ENCODE data around the gene LDLR. TPM values are rescaled to one million over a fixed set of nuclear protein-coding genes. Genes with fewer than 3 reads are reported as not detected.

Gene LDLR
- total RNA-seq, 3 donors from 2014 or later, result 83.9 to 147 (median 116) TPM

- Histone ChIP-seq H3K36me3 (ENCODE audit: low read depth) (peaks cover 14% of the 10 kb centered on the region), H3K4me3 (no peak overlapping the region), H3K9me3 (no peaks in the 10 kb centered on the region), H3K4me1 (ENCODE audit: low read depth) (no peaks in the 10 kb centered on the region)
- no peak for TF ChIP-seq CTCF (IDR thresholded peaks at IDR 0.05)
- no peak for DNase-seq
- intact Hi-C loops (cut with DNase I, micrococcal nuclease), result no loop called here
- ATAC-seq, result peak; percentile 11
These were observed 22.0 kb downstream of the LDLR start for GRCh38 chr19:11111117-11111770.

DNA sequence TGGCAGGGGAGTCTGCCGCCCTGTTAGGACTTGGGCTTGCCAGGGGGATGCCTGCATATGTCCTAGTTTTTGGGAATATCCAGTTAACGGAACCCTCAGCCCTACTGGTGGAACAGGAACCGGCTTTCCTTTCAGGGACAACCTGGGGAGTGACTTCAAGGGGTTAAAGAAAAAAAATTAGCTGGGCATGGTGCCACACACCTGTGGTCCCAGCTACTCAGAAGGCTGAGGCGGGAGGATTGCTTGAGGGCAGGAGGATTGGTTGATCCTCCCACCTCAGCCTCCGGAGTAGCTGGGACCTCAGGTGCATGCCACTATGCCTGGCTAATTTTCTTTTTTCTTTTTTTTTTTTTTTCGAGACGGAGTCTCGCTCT is 22.5 kb downstream of the LDLR start:
- no peaks in the 10 kb centered on the region for H3K9me3 ChIP-seq
- ATAC-seq, result peak; percentile 4
- H3K4me3 ChIP-seq, result no peak overlapping the region
- H3K4me1 ChIP-seq (ENCODE audit: low read depth), result no peaks in the 10 kb centered on the region
- intact Hi-C loops (cut with DNase I, micrococcal nuclease), result no loop called here
- DNase-seq, result no peak
- no peak for TF ChIP-seq CTCF (IDR thresholded peaks at IDR 0.05)
- peaks cover 14% of the 10 kb centered on the region for H3K36me3 ChIP-seq (ENCODE audit: low read depth)

DNA sequence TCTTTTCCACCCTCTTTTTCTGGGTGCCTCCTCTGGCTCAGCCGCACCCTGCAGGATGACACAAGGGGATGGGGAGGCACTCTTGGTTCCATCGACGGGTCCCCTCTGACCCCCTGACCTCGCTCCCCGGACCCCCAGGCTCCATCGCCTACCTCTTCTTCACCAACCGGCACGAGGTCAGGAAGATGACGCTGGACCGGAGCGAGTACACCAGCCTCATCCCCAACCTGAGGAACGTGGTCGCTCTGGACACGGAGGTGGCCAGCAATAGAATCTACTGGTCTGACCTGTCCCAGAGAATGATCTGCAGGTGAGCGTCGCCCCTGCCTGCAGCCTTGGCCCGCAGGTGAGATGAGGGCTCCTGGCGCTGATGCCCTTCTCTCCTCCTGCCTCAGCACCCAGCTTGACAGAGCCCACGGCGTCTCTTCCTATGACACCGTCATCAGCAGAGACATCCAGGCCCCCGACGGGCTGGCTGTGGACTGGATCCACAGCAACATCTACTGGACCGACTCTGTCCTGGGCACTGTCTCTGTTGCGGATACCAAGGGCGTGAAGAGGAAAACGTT is 24.0 kb downstream of the LDLR start:
- Histone ChIP-seq H3K4me1 (ENCODE audit: low read depth) (no peaks in the 10 kb centered on the region), H3K4me3 (no peak overlapping the region), H3K36me3 (ENCODE audit: low read depth) (peaks cover 14% of the 10 kb centered on the region), H3K9me3 (no peaks in the 10 kb centered on the region)
- intact Hi-C loops (cut with DNase I, micrococcal nuclease), result no loop called here
- TF ChIP-seq CTCF (IDR thresholded peaks at IDR 0.05), result no peak
- ATAC-seq, result no peak
- DNase-seq, result no peak

DNA sequence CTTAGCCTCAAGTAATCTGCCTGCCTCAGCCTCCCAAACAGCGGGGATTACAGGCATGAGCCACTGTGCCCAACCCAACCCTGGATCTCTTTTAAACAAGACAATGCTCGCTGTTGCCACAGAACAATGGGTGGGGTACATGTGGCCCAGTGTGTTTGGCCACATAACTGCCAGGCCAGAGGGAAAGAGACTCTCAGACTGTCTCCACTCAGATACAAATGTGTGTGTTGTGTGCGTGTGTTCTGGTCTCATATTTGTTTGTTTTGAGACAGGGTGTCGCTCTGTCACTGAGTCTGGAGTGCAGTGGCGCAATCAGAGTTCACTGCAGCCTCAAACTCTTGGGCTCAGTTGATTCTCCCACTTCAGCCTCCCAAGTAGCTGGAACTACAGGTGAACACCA is 25.8 kb downstream of the LDLR start:
- TF ChIP-seq CTCF (IDR thresholded peaks at IDR 0.05), result no peak
- Histone ChIP-seq H3K4me3 (no peak overlapping the region), H3K36me3 (ENCODE audit: low read depth) (peaks cover 15% of the 10 kb centered on the region), H3K4me1 (ENCODE audit: low read depth) (no peaks in the 10 kb centered on the region), H3K9me3 (no peaks in the 10 kb centered on the region)
- no peak for ATAC-seq
- no peak for DNase-seq
- intact Hi-C loops (cut with DNase I, micrococcal nuclease), result no loop called here

- Histone ChIP-seq H3K4me1 (ENCODE audit: low read depth) (no peaks in the 10 kb centered on the region), H3K9me3 (no peaks in the 10 kb centered on the region), H3K36me3 (ENCODE audit: low read depth) (peaks cover 23% of the 10 kb centered on the region), H3K4me3 (no peak overlapping the region)
- no peak for TF ChIP-seq CTCF (IDR thresholded peaks at IDR 0.05)
- intact Hi-C loops (cut with DNase I, micrococcal nuclease), result no loop called here
- ATAC-seq, result no peak
- DNase-seq, result no peak
These were observed 26.7 kb downstream of the LDLR start for GRCh38 chr19:11115895-11116446.
